ENCODE measurements around the gene COPG2. TPM values are rescaled to one million over a fixed set of nuclear protein-coding genes. Genes with fewer than 3 reads are reported as not detected.

COPG2 gene
- total and polyA plus RNA-seq, 2 of the 13 experiments (the other 11 are each of a cell fraction or from before 2014, with no cell fraction given): 14.1 to 17.7 TPM

- intact Hi-C loops (cut with micrococcal nuclease; ENCODE audit: unreplicated experiment) (no loop called here), in situ Hi-C loops (cut with HindIII; ENCODE audit: extremely low pct_ligation_motif_present, low pct_unique_long_range_greater_than_20kb) (no loop called here)
- ChIA-PET CTCF (ENCODE audit: low intra/inter-chr PET ratio, low total read pairs) (no interaction called here), POLR2A (no interaction called here)
- H3K4me1 ChIP-seq (ENCODE audit: insufficient read depth, low read length): no peaks in the 10 kb centered on the region
- H3K27ac ChIP-seq (ENCODE audit: extremely low read length, insufficient read depth, low read length): no peak overlapping the region
- BruUV-seq (replicated peaks): no TSS peak
- H3K36me3 ChIP-seq (replicated peaks in 1 of 2; ENCODE audit: control insufficient read depth in 1 of 2, insufficient read depth in 2 of 2, low read length in 2 of 2): no peaks in the 10 kb centered on the region
- no peak overlapping the region for H3K4me2 ChIP-seq (ENCODE audit: low read depth, low read length)
- FAIRE-seq (no peak), ATAC-seq (no peak), DNase-seq (ENCODE audit: low spot score) (no peak)
- H3K9ac ChIP-seq (ENCODE audit: insufficient read depth, low read depth, low read length): no peak overlapping the region
- H3K79me2 ChIP-seq (ENCODE audit: insufficient read depth, low read length): no peaks in the 10 kb centered on the region
- H2AFZ ChIP-seq (ENCODE audit: low read length): no peak overlapping the region
- no peak overlapping the region for H3K4me3 ChIP-seq (replicated peaks in 1 of 3; ENCODE audit: insufficient read depth in 1 of 3, low read depth in 2 of 3, low read length in 3 of 3)
- no peaks in the 10 kb centered on the region for H4K20me1 ChIP-seq (ENCODE audit: insufficient read depth, low read length)
- no peaks in the 10 kb centered on the region for H3K27me3 ChIP-seq (ENCODE audit: control insufficient read depth in 1 of 2, insufficient read depth in 2 of 2, low read length in 2 of 2)
- WGBS (ENCODE audit: low lambda C conversion rate): 0% methylated on average over 3 of the region's 3 CpGs
- no peaks in the 10 kb centered on the region for H3K9me3 ChIP-seq (ENCODE audit: low read length)
- TF ChIP-seq ZNF781 (CRISPR knock-in tag; IDR thresholded peaks at IDR 0.05; ENCODE audit: borderline replicate concordance, not compliant biosample characterization) (no peak), ZNF761 (CRISPR knock-in tag; conservative IDR thresholded peaks at IDR 0.05) (no peak), IKZF4 (CRISPR knock-in tag; IDR thresholded peaks at IDR 0.05; ENCODE audit: borderline replicate concordance, low read depth, not compliant biosample characterization) (no peak), ZNF484 (CRISPR knock-in tag; IDR thresholded peaks at IDR 0.05; ENCODE audit: borderline replicate concordance, low read depth) (no peak), HOXD1 (CRISPR knock-in tag; IDR thresholded peaks at IDR 0.05) (no peak), ZNF569 (CRISPR knock-in tag; IDR thresholded peaks at IDR 0.05; ENCODE audit: borderline replicate concordance) (no peak), CEBPG (CRISPR knock-in tag; IDR thresholded peaks at IDR 0.05) (no peak), SPEN (CRISPR knock-in tag; IDR thresholded peaks at IDR 0.05; ENCODE audit: low read depth) (no peak), TSC22D2 (CRISPR knock-in tag; IDR thresholded peaks at IDR 0.05; ENCODE audit: borderline replicate concordance) (no peak), IRX3 (CRISPR knock-in tag; IDR thresholded peaks at IDR 0.05; ENCODE audit: borderline replicate concordance, low read depth) (no peak), ZNF556 (CRISPR knock-in tag; IDR thresholded peaks at IDR 0.05; ENCODE audit: borderline replicate concordance) (no peak), GTF3A (CRISPR knock-in tag; conservative IDR thresholded peaks at IDR 0.05) (no peak)
Measured at GRCh38 chr7:130712416-130712815, 43.9 kb upstream of the COPG2 start.
